ENCODE data around the gene SMIM43. TPM values are rescaled to one million over a fixed set of nuclear protein-coding genes. Genes with fewer than 3 reads are reported as not detected.
A peak's percentile ranks its signal among the peaks of the same experiment; 100 is the strongest.
"Not testable (repeated sequence)": the region's sequence is repeated elsewhere in the genome, so short reads cannot be mapped to it uniquely, and the experiment has no call there.

SMIM43 gene
- total and polyA plus RNA-seq, 2 donors: 0.24 to 0.43 TPM

- H3K9me3 ChIP-seq (ENCODE audit: control insufficient read depth in 2 of 2, insufficient read depth in 1 of 2, low read length in 1 of 2): peaks cover 0 to 1% of the 10 kb centered on the region in 2 donors
- H3K4me3 ChIP-seq (ENCODE audit: low read length in 2 of 2): no peak overlapping the region
- no peaks in the 10 kb centered on the region for H3K36me3 ChIP-seq (ENCODE audit: control insufficient read depth in 2 of 2, insufficient read depth in 2 of 2, low read length in 1 of 2)
- no peak for DNase-seq (ENCODE audit: low read depth in 6 of 9, low spot score in 9 of 9)
- H3K27me3 ChIP-seq (ENCODE audit: control insufficient read depth in 2 of 2, insufficient read depth in 1 of 2, low read length in 1 of 2): peaks cover 5 to 35% of the 10 kb centered on the region in 2 donors
- WGBS: 100% methylated on average over 1 of the region's 1 CpG
- H3K4me1 ChIP-seq (ENCODE audit: control insufficient read depth in 2 of 2, insufficient read depth in 2 of 2, low read length in 2 of 2): no peaks in the 10 kb centered on the region
- H3K27ac ChIP-seq (ENCODE audit: low read depth in 1 of 2, low read length in 1 of 2): no peak overlapping the region
These were observed 6.9 kb upstream of the SMIM43 start for GRCh38 chr4:121771869-121772268.

- DNase-seq (ENCODE audit: low read depth in 6 of 9, low spot score in 9 of 9): no peak
- 98% methylated on average over 2 of the region's 2 CpGs for WGBS
- peaks cover 14 to 60% of the 10 kb centered on the region in 2 donors for H3K27me3 ChIP-seq (ENCODE audit: control insufficient read depth in 2 of 2, insufficient read depth in 1 of 2, low read length in 1 of 2)
- no peak overlapping the region for H3K4me3 ChIP-seq (ENCODE audit: low read length in 2 of 2)
- H3K36me3 ChIP-seq (ENCODE audit: control insufficient read depth in 2 of 2, insufficient read depth in 2 of 2, low read length in 1 of 2): no peaks in the 10 kb centered on the region
- no peak overlapping the region for H3K27ac ChIP-seq (ENCODE audit: low read depth in 1 of 2, low read length in 1 of 2)
- H3K9me3 ChIP-seq (ENCODE audit: control insufficient read depth in 2 of 2, insufficient read depth in 1 of 2, low read length in 1 of 2): peaks cover 0 to 1% of the 10 kb centered on the region in 2 donors
- H3K4me1 ChIP-seq (ENCODE audit: control insufficient read depth in 2 of 2, insufficient read depth in 2 of 2, low read length in 2 of 2): peaks cover 0 to 2% of the 10 kb centered on the region in 2 donors
These were observed 4.4 kb upstream of the SMIM43 start for GRCh38 chr4:121769341-121769740.

GRCh38 chr4:121767166-121767565 lies 2.2 kb upstream of the SMIM43 start:
- H3K27me3 ChIP-seq (ENCODE audit: control insufficient read depth in 2 of 2, insufficient read depth in 1 of 2, low read length in 1 of 2): peaks cover 26 to 82% of the 10 kb centered on the region in 2 donors
- H3K4me3 ChIP-seq (ENCODE audit: low read length in 2 of 2): no peak overlapping the region
- 97% methylated on average over 4 of the region's 4 CpGs for WGBS

GRCh38 chr4:121765971-121766538 lies 1.1 kb upstream of the SMIM43 start:
- Histone ChIP-seq H3K36me3 (ENCODE audit: control insufficient read depth in 2 of 2, insufficient read depth in 2 of 2, low read length in 1 of 2) (no peaks in the 10 kb centered on the region), H3K4me1 (ENCODE audit: control insufficient read depth in 2 of 2, insufficient read depth in 2 of 2, low read length in 2 of 2) (peaks cover 3 to 7% of the 10 kb centered on the region in 2 donors), H3K4me3 (ENCODE audit: low read length in 2 of 2) (no peak overlapping the region), H3K9me3 (ENCODE audit: control insufficient read depth in 2 of 2, insufficient read depth in 1 of 2, low read length in 1 of 2) (peaks cover 0 to 3% of the 10 kb centered on the region in 2 donors), H3K27ac (ENCODE audit: low read depth in 1 of 2, low read length in 1 of 2) (no peak overlapping the region), H3K27me3 (ENCODE audit: control insufficient read depth in 2 of 2, insufficient read depth in 1 of 2, low read length in 1 of 2) (peaks cover 26 to 79% of the 10 kb centered on the region in 2 donors)
- WGBS: 97% methylated on average over 9 of the region's 9 CpGs
- DNase-seq (ENCODE audit: low read depth in 6 of 9, low spot score in 9 of 9): no peak

More at GRCh38 chr4:121767166-121767565, 2.2 kb upstream of the SMIM43 start:
- H3K4me1 ChIP-seq (ENCODE audit: control insufficient read depth in 2 of 2, insufficient read depth in 2 of 2, low read length in 2 of 2): peaks cover 0 to 4% of the 10 kb centered on the region in 2 donors
- no peak overlapping the region for H3K27ac ChIP-seq (ENCODE audit: low read depth in 1 of 2, low read length in 1 of 2)
- H3K36me3 ChIP-seq (ENCODE audit: control insufficient read depth in 2 of 2, insufficient read depth in 2 of 2, low read length in 1 of 2): no peaks in the 10 kb centered on the region
- no peak for DNase-seq (ENCODE audit: low read depth in 6 of 9, low spot score in 9 of 9)
- peaks cover 1 to 3% of the 10 kb centered on the region in 2 donors for H3K9me3 ChIP-seq (ENCODE audit: control insufficient read depth in 2 of 2, insufficient read depth in 1 of 2, low read length in 1 of 2)

GRCh38 chr4:121765368-121765705 lies 373 bp upstream of the SMIM43 start:
- Histone ChIP-seq H3K4me1 (ENCODE audit: control insufficient read depth in 2 of 2, insufficient read depth in 2 of 2, low read length in 2 of 2) (peaks cover 3 to 8% of the 10 kb centered on the region in 2 donors), H3K27me3 (ENCODE audit: control insufficient read depth in 2 of 2, insufficient read depth in 1 of 2, low read length in 1 of 2) (peaks cover 26 to 74% of the 10 kb centered on the region in 2 donors), H3K36me3 (ENCODE audit: control insufficient read depth in 2 of 2, insufficient read depth in 2 of 2, low read length in 1 of 2) (no peaks in the 10 kb centered on the region), H3K4me3 (ENCODE audit: low read length in 2 of 2) (peak overlapping the region; percentile 23 to 58), H3K9me3 (ENCODE audit: control insufficient read depth in 2 of 2, insufficient read depth in 1 of 2, low read length in 1 of 2) (peaks cover 0 to 3% of the 10 kb centered on the region in 2 donors), H3K27ac (ENCODE audit: low read depth in 1 of 2, low read length in 1 of 2) (no peak overlapping the region)
- no peak for DNase-seq (ENCODE audit: low read depth in 6 of 9, low spot score in 9 of 9)
- 24% methylated on average over 16 of the region's 16 CpGs for WGBS

- DNase-seq (ENCODE audit: low read depth in 6 of 9, low spot score in 9 of 9): no peak
- H3K9me3 ChIP-seq (ENCODE audit: control insufficient read depth in 2 of 2, insufficient read depth in 1 of 2, low read length in 1 of 2): peaks cover 0 to 3% of the 10 kb centered on the region in 2 donors
- peaks cover 26 to 72% of the 10 kb centered on the region in 2 donors for H3K27me3 ChIP-seq (ENCODE audit: control insufficient read depth in 2 of 2, insufficient read depth in 1 of 2, low read length in 1 of 2)
- peak overlapping the region in 1 of 2 donors; percentile 58 for H3K4me3 ChIP-seq (ENCODE audit: low read length in 2 of 2)
- H3K36me3 ChIP-seq (ENCODE audit: control insufficient read depth in 2 of 2, insufficient read depth in 2 of 2, low read length in 1 of 2): no peaks in the 10 kb centered on the region
- no peak overlapping the region for H3K27ac ChIP-seq (ENCODE audit: low read depth in 1 of 2, low read length in 1 of 2)
- H3K4me1 ChIP-seq (ENCODE audit: control insufficient read depth in 2 of 2, insufficient read depth in 2 of 2, low read length in 2 of 2): peaks cover 3 to 10% of the 10 kb centered on the region in 2 donors
- 17% methylated on average over 14 of the region's 14 CpGs for WGBS
These were observed 662 bp downstream of the SMIM43 start for GRCh38 chr4:121764303-121764701.

- H3K4me1 ChIP-seq (ENCODE audit: control insufficient read depth in 2 of 2, insufficient read depth in 2 of 2, low read length in 2 of 2): peaks cover 3 to 10% of the 10 kb centered on the region in 2 donors
- H3K36me3 ChIP-seq (ENCODE audit: control insufficient read depth in 2 of 2, insufficient read depth in 2 of 2, low read length in 1 of 2): no peaks in the 10 kb centered on the region
- H3K27ac ChIP-seq (ENCODE audit: low read depth in 1 of 2, low read length in 1 of 2): no peak overlapping the region
- H3K27me3 ChIP-seq (ENCODE audit: control insufficient read depth in 2 of 2, insufficient read depth in 1 of 2, low read length in 1 of 2): peaks cover 19 to 38% of the 10 kb centered on the region in 2 donors
- H3K4me3 ChIP-seq (ENCODE audit: low read length in 2 of 2): no peak overlapping the region
- DNase-seq (ENCODE audit: low read depth in 6 of 9, low spot score in 9 of 9): no peak
- H3K9me3 ChIP-seq (ENCODE audit: control insufficient read depth in 2 of 2, insufficient read depth in 1 of 2, low read length in 1 of 2): peaks cover 0 to 3% of the 10 kb centered on the region in 2 donors
- 54% methylated on average over 3 of the region's 3 CpGs for WGBS
These were observed 4.8 kb downstream of the SMIM43 start for GRCh38 chr4:121760205-121760604.

- DNase-seq (ENCODE audit: low read depth in 6 of 9, low spot score in 9 of 9): no peak
- Histone ChIP-seq H3K4me1 (ENCODE audit: control insufficient read depth in 2 of 2, insufficient read depth in 2 of 2, low read length in 2 of 2) (peaks cover 3 to 6% of the 10 kb centered on the region in 2 donors), H3K27me3 (ENCODE audit: control insufficient read depth in 2 of 2, insufficient read depth in 1 of 2, low read length in 1 of 2) (peaks cover 13 to 27% of the 10 kb centered on the region in 2 donors), H3K4me3 (ENCODE audit: low read length in 2 of 2) (no peak overlapping the region), H3K27ac (ENCODE audit: low read depth in 1 of 2, low read length in 1 of 2) (no peak overlapping the region), H3K9me3 (ENCODE audit: control insufficient read depth in 2 of 2, insufficient read depth in 1 of 2, low read length in 1 of 2) (peaks cover 0 to 3% of the 10 kb centered on the region in 2 donors), H3K36me3 (ENCODE audit: control insufficient read depth in 2 of 2, insufficient read depth in 2 of 2, low read length in 1 of 2) (no peaks in the 10 kb centered on the region)
- WGBS: 98% methylated on average over 2 of the region's 2 CpGs
These were observed 5.9 kb downstream of the SMIM43 start for GRCh38 chr4:121758925-121759568.

GRCh38 chr4:121752142-121752541 lies 12.8 kb downstream of the SMIM43 start:
- 93% methylated on average over 1 of the region's 1 CpG for WGBS
- DNase-seq (ENCODE audit: low read depth in 6 of 9, low spot score in 9 of 9); H3K27me3 ChIP-seq (ENCODE audit: control insufficient read depth in 2 of 2, insufficient read depth in 1 of 2, low read length in 1 of 2); H3K36me3 ChIP-seq (ENCODE audit: control insufficient read depth in 2 of 2, insufficient read depth in 2 of 2, low read length in 1 of 2); H3K4me3 ChIP-seq (ENCODE audit: low read length in 2 of 2); H3K9me3 ChIP-seq (ENCODE audit: control insufficient read depth in 2 of 2, insufficient read depth in 1 of 2, low read length in 1 of 2); H3K27ac ChIP-seq (ENCODE audit: low read depth in 1 of 2, low read length in 1 of 2); H3K4me1 ChIP-seq (ENCODE audit: control insufficient read depth in 2 of 2, insufficient read depth in 2 of 2, low read length in 2 of 2): not testable (repeated sequence)

All from thymus (tissue), 11 donors.